ENCODE measurements around the gene TTC3.

GRCh38 chr21:37204580-37204979 is 131.5 kb downstream of the TTC3 start:
- no peak for TF ChIP-seq ZFP1 (CRISPR knock-in tag; IDR thresholded peaks at IDR 0.05)
- no peak for TF ChIP-seq ZBTB44 (CRISPR knock-in tag; IDR thresholded peaks at IDR 0.05)
- TF ChIP-seq EZH2 (conservative IDR thresholded peaks at IDR 0.05; ENCODE audit: low read depth, low read length) = no peak
- no peak for TF ChIP-seq ZBTB3 (CRISPR knock-in tag; IDR thresholded peaks at IDR 0.05; ENCODE audit: borderline replicate concordance, low read depth)
- TF ChIP-seq ISX (CRISPR knock-in tag; conservative IDR thresholded peaks at IDR 0.05) = no peak
- TF ChIP-seq JUND (CRISPR knock-in tag; IDR thresholded peaks at IDR 0.05) = no peak

Data from HepG2 (cell line).